Measurements from ENCODE around the gene ANKDD1B.

The ANKDD1B gene

GRCh38 chr5:75616371-75616881 is 5.2 kb downstream of the ANKDD1B start:
- in situ Hi-C loops (cut with MboI; ENCODE audit: low sequenced_read_pairs): no loop called here

GRCh38 chr5:75616971-75617621 is 5.8 kb downstream of the ANKDD1B start:
- in situ Hi-C loops (cut with MboI; ENCODE audit: low sequenced_read_pairs): no loop called here

- in situ Hi-C loops (cut with MboI; ENCODE audit: low sequenced_read_pairs): no loop called here
Measured at GRCh38 chr5:75617736-75618352, 6.6 kb downstream of the ANKDD1B start.

DNA sequence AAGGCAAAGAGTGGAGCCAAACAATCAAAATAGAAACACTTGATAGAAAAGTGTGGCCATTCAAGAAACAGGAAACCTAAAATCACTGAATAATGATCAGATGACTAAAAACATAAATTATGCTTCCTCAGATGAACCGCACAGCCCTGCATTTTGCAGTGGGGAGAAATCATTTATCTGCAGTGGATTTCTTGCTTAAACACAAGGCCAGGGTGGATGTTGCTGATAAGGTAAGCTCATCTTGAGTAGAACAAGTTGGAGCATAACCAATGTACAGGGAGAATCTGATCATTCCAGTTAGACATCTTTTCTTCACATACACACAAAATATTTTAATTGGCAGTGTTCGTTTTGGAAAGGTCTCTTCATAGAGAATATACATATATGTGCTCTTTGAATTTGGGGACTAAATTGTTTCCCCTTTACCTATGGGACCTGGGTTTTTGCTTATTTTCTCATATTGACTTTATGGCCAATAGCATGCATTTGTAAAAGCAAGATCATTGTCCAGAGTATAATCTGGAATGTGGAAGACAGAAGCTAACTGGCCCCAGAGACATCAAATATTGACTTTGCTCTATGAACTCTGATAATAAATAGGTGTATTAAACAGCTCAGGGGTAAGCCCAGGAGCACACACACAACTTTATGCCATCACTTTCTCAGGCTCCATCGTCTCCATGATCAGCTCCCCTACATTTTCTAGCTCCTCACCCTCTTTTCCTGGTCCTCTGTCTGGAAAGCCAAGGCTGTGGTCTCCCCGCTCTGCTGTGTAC is 9.1 kb downstream of the ANKDD1B start:
- in situ Hi-C loops (cut with MboI; ENCODE audit: low sequenced_read_pairs): no loop called here

GRCh38 chr5:75622564-75622963 is 11.3 kb downstream of the ANKDD1B start:
- in situ Hi-C loops (cut with MboI; ENCODE audit: low sequenced_read_pairs): no loop called here

DNA sequence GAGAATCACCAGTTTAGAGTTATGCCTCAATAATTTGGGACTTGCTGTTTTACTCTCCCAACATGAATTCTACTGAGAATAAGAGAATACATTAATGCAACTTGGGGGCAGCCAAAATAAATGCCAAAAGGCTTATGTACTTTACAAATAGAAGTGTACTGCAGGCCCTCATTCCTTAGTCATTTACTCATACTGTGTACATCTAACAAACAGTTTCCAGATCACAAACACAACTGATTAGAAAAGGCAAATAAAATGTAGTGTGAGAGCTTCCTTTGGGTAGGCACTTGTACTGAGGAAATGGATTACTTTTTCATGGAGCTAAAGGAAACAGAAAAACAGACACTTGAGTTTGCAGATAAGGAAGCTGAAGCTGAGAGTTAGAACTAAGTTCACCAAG is 12.6 kb downstream of the ANKDD1B start:
- in situ Hi-C loops (cut with MboI; ENCODE audit: low sequenced_read_pairs): no loop called here

DNA sequence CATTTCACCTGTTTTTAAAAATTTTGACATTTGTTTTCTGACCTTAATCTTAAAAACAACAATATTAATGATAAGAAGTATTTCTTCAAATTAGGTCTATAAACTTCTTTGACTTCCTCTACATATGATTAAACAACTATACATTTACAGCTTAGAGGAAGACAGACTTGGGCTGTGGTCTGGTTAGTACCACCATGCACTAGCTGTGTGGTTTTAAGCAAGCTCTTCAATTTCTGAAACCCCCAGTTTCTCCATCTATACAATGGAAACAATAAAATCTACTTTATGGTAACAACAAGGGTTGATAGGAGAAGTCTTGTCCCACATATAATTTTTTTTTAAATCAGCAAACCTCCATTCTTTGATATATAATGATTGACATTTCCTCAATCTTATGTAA is 15.7 kb downstream of the ANKDD1B start:
- in situ Hi-C loops (cut with MboI; ENCODE audit: low sequenced_read_pairs): no loop called here

- in situ Hi-C loops (cut with MboI; ENCODE audit: low sequenced_read_pairs): no loop called here
Measured at GRCh38 chr5:75627801-75628200, 16.5 kb downstream of the ANKDD1B start.

DNA sequence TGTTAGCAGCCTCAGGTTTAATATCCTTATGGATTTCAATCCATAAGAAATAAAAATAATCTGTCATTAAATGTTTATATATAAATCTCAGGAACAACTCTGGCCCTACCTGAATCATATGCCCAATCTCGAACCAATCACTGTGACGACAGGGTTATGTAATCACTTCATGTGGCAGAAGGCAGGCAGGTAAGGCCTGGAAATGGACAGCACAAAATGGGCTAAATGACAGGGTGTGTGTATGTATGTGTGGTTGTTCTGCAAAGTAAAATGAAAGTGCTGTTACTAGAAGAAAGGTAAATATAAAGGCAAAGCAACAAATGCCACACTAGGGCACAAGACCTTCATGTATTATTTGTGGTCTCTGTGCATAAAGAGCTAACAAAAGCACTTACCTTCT is 19.6 kb downstream of the ANKDD1B start:
- in situ Hi-C loops (cut with MboI; ENCODE audit: low sequenced_read_pairs): no loop called here

DNA sequence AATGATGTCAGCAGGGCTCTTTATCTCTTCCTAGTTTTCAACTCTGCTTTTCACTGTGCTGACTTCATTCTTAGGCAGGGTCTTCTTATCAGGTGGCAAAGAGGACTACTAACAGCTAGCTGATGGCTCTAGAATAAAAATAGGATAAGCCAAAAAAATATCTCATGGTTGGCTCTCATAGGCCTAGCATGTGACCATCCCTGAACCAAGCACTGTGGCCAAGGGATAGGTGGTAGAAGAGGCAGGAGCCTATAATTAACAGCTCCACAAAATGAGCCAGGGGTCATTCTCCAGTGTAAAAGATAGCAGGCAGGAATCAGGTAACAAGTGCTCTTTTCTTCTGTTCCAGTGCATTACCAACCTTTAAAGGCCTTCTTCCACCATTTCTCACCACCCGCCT is 21.1 kb downstream of the ANKDD1B start:
- in situ Hi-C loops (cut with MboI; ENCODE audit: low sequenced_read_pairs): no loop called here

DNA sequence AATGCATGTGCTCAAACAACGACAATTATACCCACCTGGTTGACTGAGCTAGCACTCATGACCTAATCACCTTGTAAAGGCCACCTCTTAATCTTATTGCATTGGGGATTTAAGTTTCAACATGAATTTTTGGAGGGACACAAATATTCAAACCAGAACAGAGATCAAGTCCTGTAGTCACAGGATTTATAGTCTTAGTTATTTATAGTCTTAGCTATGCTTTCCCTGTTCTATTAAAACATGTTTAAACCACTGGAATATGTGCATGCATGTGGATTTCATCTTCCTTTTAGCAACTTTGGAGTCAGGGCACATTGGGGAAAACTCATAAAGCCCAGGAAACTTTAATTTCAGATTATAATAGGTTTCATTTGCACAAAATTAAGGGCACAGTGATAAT is 26.7 kb downstream of the ANKDD1B start:
- in situ Hi-C loops (cut with MboI; ENCODE audit: low sequenced_read_pairs): no loop called here

- in situ Hi-C loops (cut with MboI; ENCODE audit: low sequenced_read_pairs): no loop called here
Measured at GRCh38 chr5:75639535-75640311, 28.5 kb downstream of the ANKDD1B start.

DNA sequence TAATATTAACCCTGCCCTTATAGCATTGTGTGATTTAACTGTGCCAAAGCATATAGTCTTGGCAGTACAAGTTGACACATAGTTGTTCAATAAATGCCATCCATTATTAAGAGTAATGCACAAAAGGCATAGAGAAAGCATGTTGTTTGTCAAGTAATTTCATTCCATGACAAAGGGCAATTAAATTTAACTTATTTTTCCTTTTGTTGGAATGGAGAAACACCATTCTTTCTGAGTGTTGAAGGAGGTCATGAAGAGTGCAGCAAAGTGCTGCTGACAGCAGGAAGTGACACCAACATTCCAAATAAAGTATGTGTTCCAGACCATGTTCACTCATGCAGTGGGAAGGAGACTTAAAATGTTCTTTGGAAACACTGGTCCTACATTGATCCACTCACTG is 29.1 kb downstream of the ANKDD1B start:
- in situ Hi-C loops (cut with MboI; ENCODE audit: low sequenced_read_pairs): no loop called here

DNA sequence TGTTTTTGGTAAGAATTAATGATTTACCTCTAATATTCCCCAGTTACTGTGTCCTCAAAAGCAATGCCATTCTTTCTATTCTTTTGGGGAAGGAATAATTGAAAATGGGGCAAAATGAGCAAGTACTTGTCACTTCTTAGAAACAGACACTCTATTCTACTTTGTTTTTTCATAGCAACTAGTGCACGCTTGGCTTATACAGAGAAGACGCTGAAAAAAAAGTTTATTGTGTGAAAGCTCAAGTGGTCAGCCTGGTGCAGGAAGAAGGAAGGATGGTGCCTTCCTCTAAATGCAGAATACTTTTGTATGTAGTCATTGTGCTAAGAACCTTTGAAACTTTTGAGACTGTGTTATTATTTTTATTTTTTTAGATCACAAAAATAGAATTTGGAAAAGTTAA is 29.6 kb downstream of the ANKDD1B start:
- in situ Hi-C loops (cut with MboI; ENCODE audit: low sequenced_read_pairs): no loop called here

GRCh38 chr5:75648712-75649111 is 37.5 kb downstream of the ANKDD1B start:
- in situ Hi-C loops (cut with MboI; ENCODE audit: low sequenced_read_pairs): no loop called here

DNA sequence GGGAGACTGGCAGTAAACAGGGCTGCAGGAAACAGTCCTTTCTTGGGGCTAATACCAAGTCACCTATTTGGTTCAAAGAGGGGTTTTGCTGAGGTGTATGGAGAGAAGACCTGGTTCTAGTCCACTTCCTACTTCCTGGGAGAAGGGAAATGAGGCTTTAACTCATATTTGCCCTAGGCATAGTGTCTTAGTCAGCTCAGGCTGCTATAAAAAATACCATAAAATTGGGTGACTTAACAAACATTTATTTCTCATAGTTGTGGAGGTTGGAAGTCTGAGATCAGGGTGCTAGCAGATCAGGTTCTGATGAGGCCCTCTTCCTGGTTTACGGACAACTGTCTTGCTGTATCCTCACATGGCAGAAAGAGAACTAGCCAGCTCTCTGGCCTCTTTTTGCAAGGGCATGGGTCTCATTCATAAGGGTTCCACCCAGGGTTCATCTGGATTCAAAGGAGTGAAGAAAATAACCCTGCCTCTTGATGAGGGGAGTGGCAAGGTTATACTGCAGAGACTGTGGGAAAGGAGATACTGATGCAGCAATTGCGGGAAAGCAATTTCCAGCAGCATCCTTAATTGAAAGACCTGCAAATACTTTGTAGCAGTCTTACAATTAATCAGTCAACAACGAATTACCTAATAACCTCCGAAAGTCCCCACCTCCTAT is 40.5 kb downstream of the ANKDD1B start:
- in situ Hi-C loops (cut with MboI; ENCODE audit: low sequenced_read_pairs): no loop called here

- in situ Hi-C loops (cut with MboI; ENCODE audit: low sequenced_read_pairs): no loop called here
Measured at GRCh38 chr5:75653521-75653920, 42.3 kb downstream of the ANKDD1B start.

- in situ Hi-C loops (cut with MboI; ENCODE audit: low sequenced_read_pairs): no loop called here
Measured at GRCh38 chr5:75654693-75655295, 43.5 kb downstream of the ANKDD1B start.

GRCh38 chr5:75656311-75657003 is 45.2 kb downstream of the ANKDD1B start:
- in situ Hi-C loops (cut with MboI; ENCODE audit: low sequenced_read_pairs): no loop called here

All from hTERT RPE-1 (cell line).